HG03097 (cell line): Measurements from ENCODE around the gene NUAK1.

Experiments
- ATAC-seq: cut with Tn5 transposase; IDR thresholded peaks from one replicate; pipeline ENCODE4 v1.9.1; 2021; ENCODE audit not compliant: unreplicated experiment, low FRiP score

The NUAK1 gene

GRCh38 chr12:106132175-106133135 lies 6.3 kb downstream of the NUAK1 start:
- no peak for ATAC-seq

GRCh38 chr12:106131676-106132075 lies 7.1 kb downstream of the NUAK1 start:
- ATAC-seq: no peak

- ATAC-seq: no peak
These were observed 8.2 kb downstream of the NUAK1 start for GRCh38 chr12:106130474-106131113.

GRCh38 chr12:106128585-106129328 lies 10.0 kb downstream of the NUAK1 start:
- ATAC-seq: no peak

GRCh38 chr12:106127338-106128126 lies 11.2 kb downstream of the NUAK1 start:
- ATAC-seq: no peak

GRCh38 chr12:106126441-106127337 lies 12.1 kb downstream of the NUAK1 start:
- ATAC-seq: no peak

- no peak for ATAC-seq
These were observed 13.2 kb downstream of the NUAK1 start for GRCh38 chr12:106125351-106126095.

GRCh38 chr12:106123551-106124081 lies 15.1 kb downstream of the NUAK1 start:
- no peak for ATAC-seq

GRCh38 chr12:106123110-106123509 lies 15.6 kb downstream of the NUAK1 start:
- no peak for ATAC-seq

GRCh38 chr12:106122004-106122403 lies 16.8 kb downstream of the NUAK1 start:
- no peak for ATAC-seq

GRCh38 chr12:106120519-106121105 lies 18.1 kb downstream of the NUAK1 start:
- ATAC-seq: no peak

GRCh38 chr12:106119301-106119700 lies 19.5 kb downstream of the NUAK1 start:
- no peak for ATAC-seq

- no peak for ATAC-seq
These were observed 20.2 kb downstream of the NUAK1 start for GRCh38 chr12:106118381-106119130.

GRCh38 chr12:106115440-106115839 lies 23.3 kb downstream of the NUAK1 start:
- ATAC-seq: no peak

- ATAC-seq: no peak
These were observed 24.2 kb downstream of the NUAK1 start for GRCh38 chr12:106114447-106115068.

GRCh38 chr12:106113824-106114446 lies 24.8 kb downstream of the NUAK1 start:
- ATAC-seq: no peak
